ENCODE measurements around the gene VENTX.

The VENTX gene

GRCh38 chr10:133198621-133199487 is 38.8 kb upstream of the VENTX start:
- TF ChIP-seq CTCF (IDR thresholded peaks at IDR 0.05; ENCODE audit: low read depth, low read length): no peak
- DNase-seq (ENCODE audit: extremely low read depth, low read depth): no peak

- TF ChIP-seq CTCF (IDR thresholded peaks at IDR 0.05; ENCODE audit: low read depth, low read length): no peak
- DNase-seq (ENCODE audit: extremely low read depth, low read depth): no peak
Measured at GRCh38 chr10:133199488-133199885, 38.2 kb upstream of the VENTX start.

- no peak for TF ChIP-seq CTCF (IDR thresholded peaks at IDR 0.05; ENCODE audit: low read depth, low read length)
Measured at GRCh38 chr10:133199992-133200611, 37.6 kb upstream of the VENTX start.

GRCh38 chr10:133200621-133201031 is 37.0 kb upstream of the VENTX start:
- no peak for DNase-seq (ENCODE audit: extremely low read depth, low read depth)
- TF ChIP-seq CTCF (IDR thresholded peaks at IDR 0.05; ENCODE audit: low read depth, low read length): no peak

More at GRCh38 chr10:133199992-133200611, 37.6 kb upstream of the VENTX start:
- DNase-seq (ENCODE audit: extremely low read depth, low read depth): no peak

GRCh38 chr10:133201151-133201947 is 36.3 kb upstream of the VENTX start:
- TF ChIP-seq CTCF (IDR thresholded peaks at IDR 0.05; ENCODE audit: low read depth, low read length): no peak
- no peak for DNase-seq (ENCODE audit: extremely low read depth, low read depth)

GRCh38 chr10:133201948-133202725 is 35.5 kb upstream of the VENTX start:
- no peak for TF ChIP-seq CTCF (IDR thresholded peaks at IDR 0.05; ENCODE audit: low read depth, low read length)
- DNase-seq (ENCODE audit: extremely low read depth, low read depth): no peak
